GM18526 (cell line): ENCODE results near the gene KLK6.

Experiments
- POLR2A ChIP-seq: IDR thresholded peaks from 3 replicates; pipeline ENCODE4 v1.6.1; 2011; ENCODE audit not compliant: insufficient read length; ENCODE audit errors: extremely low read depth

The KLK6 gene

GRCh38 chr19:50974702-50975556, 5.5 kb upstream of the KLK6 start:
- TF ChIP-seq POLR2A = no peak

DNA sequence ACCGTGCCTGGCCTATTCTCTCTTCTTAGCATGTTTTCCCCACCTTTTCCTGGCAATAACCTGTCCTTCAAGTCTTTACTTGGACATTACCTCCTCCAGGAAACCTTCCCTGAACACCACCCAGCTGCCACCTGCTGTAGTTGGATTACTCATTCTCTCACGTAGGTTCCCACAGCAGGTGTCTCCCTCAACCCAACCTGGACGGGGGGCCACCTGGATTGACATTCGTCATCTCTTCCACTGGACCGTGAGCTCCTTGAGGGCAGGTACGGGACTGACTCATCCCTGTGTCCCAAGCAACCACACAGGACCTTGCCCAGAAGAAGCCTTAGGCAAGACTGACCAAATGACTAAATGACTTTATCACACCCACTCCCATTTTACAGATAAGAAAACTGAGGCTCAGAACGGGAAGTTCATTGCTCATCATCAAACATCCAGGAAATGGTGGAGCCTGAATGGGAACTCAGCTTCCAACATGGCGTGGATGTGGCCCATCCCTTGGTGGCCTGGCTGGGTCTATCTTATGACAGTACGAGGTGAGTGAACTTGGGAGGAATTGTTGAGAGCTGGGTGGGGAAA, 3.5 kb upstream of the KLK6 start:
- no peak for TF ChIP-seq POLR2A

DNA sequence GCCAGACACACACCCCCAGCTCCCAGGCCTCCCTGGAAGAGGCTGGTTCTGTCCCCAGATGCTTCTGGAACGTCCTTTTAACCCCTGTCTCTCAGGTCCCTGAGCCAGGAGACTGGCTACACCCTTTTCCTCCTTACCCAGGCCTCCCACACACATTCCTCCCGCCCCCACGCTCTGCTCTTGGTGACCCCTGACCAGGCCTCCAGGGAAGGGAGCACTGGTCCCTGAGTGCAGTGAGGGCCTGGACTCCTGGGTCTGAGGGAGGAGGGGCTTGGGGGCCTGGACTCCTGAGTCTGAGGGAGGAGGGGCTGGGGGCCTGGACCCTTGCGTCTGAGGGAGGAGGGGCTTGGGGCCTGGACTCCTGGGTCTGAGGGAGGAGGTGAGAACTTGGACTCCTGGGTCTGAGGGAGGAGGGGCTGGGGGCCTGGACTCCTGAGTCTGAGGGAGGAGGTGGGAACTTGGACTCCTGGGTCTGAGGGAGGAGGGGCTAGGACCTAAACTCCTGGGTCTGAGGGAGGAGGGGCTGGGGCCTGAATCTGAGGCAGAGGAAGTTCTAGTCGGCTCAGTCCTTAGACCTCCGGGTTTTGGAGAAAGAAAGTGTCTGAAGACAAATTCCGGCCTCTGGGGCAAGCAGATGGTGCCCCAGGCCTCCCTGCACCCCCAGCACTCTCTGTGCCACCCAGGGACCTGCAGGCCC, 527 bp downstream of the KLK6 start:
- TF ChIP-seq POLR2A = no peak

DNA sequence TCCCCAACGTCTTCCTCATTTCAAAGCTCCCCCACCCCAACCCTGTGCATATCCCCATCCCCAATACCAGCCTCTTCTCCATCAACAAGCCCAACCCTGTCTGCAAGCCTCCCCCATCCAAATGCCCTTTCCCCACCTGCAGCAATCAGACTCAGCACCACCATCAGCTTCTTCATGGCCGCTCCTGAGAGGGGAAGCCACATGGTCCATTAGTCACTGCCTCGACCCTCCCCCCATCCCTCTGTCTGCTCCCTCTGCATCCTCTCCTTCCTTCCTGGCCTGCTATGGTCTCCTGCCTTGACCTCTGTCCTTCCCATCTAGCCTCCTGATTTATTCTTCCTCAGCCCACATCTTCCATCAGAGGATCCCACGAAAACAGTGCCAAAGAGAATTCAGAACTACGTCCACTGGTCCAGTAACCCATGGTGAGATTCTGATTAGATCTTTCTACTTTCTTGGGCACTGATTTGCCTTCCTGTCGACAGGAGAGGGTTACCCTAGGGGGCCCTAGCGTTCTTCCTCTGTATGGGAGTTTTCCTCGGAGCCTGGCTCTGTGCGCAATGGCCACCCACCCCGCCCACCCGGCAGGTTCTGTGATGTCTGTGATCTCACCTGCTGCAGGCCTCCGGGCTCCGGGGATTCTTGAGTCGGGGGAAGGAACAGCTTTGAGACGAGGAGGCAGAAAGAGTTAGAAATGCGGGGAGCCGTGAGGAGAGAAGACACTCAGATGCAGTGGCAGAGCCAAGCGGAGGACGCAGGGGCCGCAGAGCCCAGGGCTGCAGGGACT, 1.3 kb downstream of the KLK6 start:
- TF ChIP-seq POLR2A = no peak

GRCh38 chr19:50964266-50964665, 5.1 kb downstream of the KLK6 start:
- no peak for TF ChIP-seq POLR2A

DNA sequence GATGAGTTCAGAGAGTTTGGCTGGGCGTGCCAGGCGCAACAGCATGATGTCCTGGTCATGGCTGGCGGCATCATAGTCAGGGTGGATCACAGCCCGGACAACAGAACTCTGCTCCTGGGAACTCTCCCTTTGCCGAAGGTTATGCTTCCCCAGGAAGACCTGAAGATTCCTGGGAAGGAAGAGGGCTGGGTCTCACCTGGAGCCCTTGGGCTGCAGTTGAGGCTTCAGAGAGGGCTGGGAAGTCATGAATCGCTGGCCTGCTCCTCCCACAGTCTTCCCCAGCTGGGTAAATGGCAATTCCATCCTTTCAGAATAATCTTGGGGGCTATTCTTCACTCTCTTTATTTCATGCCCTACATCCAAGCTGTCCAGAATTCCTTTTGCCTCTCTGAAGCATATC, 6.0 kb downstream of the KLK6 start:
- TF ChIP-seq POLR2A = no peak

- no peak for TF ChIP-seq POLR2A
Observed at GRCh38 chr19:50962245-50962644, 7.1 kb downstream of the KLK6 start.

- TF ChIP-seq POLR2A = no peak
Observed at GRCh38 chr19:50959731-50960500, 9.5 kb downstream of the KLK6 start.

DNA sequence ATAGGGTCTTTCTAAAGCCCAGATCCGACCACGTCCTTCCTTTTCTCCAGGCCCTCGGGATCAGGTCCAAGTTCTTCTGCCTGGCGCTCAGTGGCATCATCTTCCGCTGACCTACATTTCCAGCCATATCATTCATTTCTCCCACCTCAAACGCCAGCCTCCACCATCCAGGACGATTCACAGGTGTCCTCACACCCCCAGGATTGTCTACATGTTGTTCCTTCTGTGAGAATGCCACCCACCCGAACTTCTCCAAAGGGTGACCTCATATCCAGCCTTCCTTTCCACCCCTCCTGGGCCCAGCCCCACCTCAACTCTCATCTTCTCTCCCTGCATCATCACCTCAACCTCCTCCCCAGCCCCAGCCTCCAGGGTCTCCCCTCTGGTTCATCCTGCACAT, 11.8 kb downstream of the KLK6 start:
- TF ChIP-seq POLR2A = no peak

DNA sequence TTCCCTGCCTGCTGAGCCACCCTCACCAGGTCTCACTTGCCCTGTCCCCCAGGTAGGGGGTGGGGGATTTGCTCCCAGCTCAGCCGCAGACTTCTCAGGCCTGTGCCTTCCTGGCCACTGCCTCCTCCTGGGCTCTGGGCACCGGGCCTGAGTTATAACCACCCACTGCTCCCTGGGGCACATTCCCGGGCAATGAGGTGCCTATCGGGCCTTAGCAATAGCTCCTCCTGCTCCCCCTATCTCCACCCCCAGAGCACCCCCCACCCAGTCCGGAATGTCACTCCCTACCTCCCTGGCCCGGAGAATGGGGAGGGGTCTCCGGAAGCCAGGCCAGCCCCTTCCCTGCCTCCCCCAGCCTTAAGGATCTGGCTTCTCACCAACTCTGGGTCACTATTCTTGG, 16.5 kb downstream of the KLK6 start, which contains the start of gene KLK5:
Gene KLK5 (minus strand): TSS at position 129 of the 400 bp plus-strand sequence. CDS start 381 bp downstream, outside the sequence.
- TF ChIP-seq POLR2A = no peak

DNA sequence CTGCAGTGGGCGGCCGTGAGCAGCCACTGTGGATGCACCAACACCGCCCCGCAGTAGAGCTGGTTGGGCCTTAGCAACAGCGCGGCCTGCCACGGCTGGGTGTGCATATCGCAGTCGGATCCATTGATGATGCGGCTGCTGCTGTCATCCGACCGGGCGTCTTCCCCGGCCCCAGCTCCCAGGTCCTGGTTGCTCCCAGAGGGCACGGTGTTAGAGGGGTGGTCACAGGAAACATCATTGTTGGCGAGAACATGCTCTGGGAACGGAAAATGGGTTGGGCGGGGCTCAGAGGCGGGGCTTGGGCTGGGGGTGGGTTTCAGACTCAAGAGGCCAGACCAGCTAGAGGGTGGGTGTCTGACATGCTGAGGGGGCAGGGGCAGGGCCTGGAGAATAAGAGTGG, 19.5 kb downstream of the KLK6 start:
- TF ChIP-seq POLR2A = no peak

GRCh38 chr19:50947123-50947522, 22.3 kb downstream of the KLK6 start:
- TF ChIP-seq POLR2A = no peak

DNA sequence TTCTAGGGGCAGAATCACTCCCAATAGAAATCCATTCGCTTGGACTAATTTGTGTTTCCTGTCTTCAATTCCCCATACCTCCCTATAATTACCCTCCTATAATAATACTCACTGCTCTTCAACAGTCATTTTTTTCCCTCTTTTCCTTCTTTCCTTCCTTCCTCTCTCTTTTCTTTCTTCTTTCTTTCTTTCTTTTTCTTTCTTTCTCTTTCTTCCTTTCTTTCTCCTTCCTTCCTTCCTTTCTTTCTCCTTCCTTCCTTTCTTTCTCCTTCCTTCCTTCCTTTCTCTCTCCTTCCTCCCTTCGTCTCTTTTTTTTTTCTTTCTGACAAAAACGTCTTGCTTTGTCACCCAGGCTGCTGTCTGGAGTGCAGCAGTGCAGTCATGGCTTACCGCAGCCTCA, 24.6 kb downstream of the KLK6 start:
- TF ChIP-seq POLR2A = no peak

DNA sequence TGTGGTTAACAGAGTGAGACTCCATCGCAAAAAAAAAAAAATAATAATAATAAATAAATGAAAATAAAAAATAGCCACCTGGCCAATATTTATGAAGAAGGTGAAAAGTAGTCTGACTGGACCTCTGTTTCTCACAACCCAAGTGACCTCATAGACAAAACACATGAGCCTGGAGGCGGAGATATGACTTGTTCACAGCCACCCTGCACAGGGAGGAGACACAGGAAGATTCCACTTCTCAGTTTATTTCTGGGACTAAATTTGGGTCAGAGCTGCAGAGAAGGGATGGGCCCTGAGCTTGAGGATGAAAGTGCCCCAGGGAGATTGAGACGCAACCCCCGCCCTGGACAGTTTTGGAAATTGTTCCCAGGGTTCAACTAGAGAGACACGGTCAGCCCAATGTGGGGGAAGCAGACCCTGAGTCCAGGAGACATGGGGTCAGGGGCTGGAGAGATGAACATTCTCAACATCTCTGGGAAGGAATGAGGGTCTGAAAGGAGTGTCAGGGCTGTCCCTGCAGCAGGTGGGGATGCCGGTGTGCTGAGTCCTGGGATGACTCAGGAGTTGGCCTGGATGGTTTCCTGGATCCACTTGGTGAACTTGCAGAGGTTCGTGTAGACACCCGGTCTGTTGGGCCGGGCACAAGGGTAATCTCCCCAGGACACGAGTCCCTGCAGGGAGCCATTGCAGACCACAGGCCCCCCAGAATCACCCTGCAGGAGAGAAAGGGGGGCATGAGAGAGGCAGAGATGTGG, 26.1 kb downstream of the KLK6 start:
- TF ChIP-seq POLR2A = no peak
